Spleen (tissue), 11 donors: ENCODE measurements around the gene EOGT. TPM values are rescaled to one million over a fixed set of nuclear protein-coding genes. Genes with fewer than 3 reads are reported as not detected.

ENCODE experiments used
- DNase-seq: peaks from one replicate; pipeline ENCODE4 v3.0.0-alpha.2; 2020
- H3K27ac ChIP-seq, 8 donors: fragments of 200-600 bp; sonication (generic) in 7 of 8; 1 replicate in 4 of 8; 2 replicates in 4 of 8; pipeline versions ENCODE4 v1.5.0 to v1.8.0; 2016 to 2021; ENCODE audit warnings: inconsistent platforms in 4 of 8, mild to moderate bottlenecking in 4 of 8, moderate library complexity in 1 of 8
- H3K27me3 ChIP-seq, 7 donors: fragments of 200-600 bp; sonication (generic) in 6 of 7; replicated peaks in 1 of 7; 1 replicate in 4 of 7; 2 replicates in 3 of 7; pipeline versions ENCODE4 v1.5.0 to v1.8.0; 2016 to 2021; ENCODE audit warnings: inconsistent platforms in 3 of 7, mild to moderate bottlenecking in 1 of 7
- H3K36me3 ChIP-seq, 6 donors: fragments of 200-600 bp; sonication (generic) in 5 of 6; 1 replicate in 4 of 6; 2 replicates in 2 of 6; pipeline versions ENCODE4 v1.5.0 to v1.8.0; 2016 to 2021; ENCODE audit warnings: inconsistent platforms in 2 of 6
- H3K4me1 ChIP-seq, 6 donors: fragments of 200-600 bp; sonication (generic) in 5 of 6; 1 replicate in 3 of 6; 2 replicates in 3 of 6; pipeline versions ENCODE4 v1.5.0 to v1.8.0; 2016 to 2021; ENCODE audit warnings: inconsistent platforms in 3 of 6
- H3K4me3 ChIP-seq, 8 donors: fragments of 200-600 bp; sonication (generic) in 7 of 8; 1 replicate in 4 of 8; 2 replicates in 4 of 8; pipeline versions ENCODE4 v1.5.0 to v1.8.0; 2016 to 2021; ENCODE audit warnings: inconsistent platforms in 4 of 8, mild to moderate bottlenecking in 4 of 8, moderate library complexity in 2 of 8
- H3K9me3 ChIP-seq, 8 donors: fragments of 200-600 bp; sonication (generic) in 7 of 8; 1 replicate in 4 of 8; 2 replicates in 4 of 8; pipeline versions ENCODE4 v1.5.0 to v1.8.0; 2016 to 2021; ENCODE audit warnings: inconsistent platforms in 4 of 8
- POLR2A ChIP-seq, 3 donors: fragments of 450-650 bp; IDR thresholded peaks; one replicate each; pipeline ENCODE4 v1.5.1; 2017; ENCODE audit warnings: antibody characterized with exemption in 3 of 3, mild to moderate bottlenecking in 1 of 3
- POLR2AphosphoS5 ChIP-seq, 3 donors: sonication (generic); formaldehyde crosslinking; IDR thresholded peaks; one replicate each; pipeline ENCODE4 v1.5.1; 2017; ENCODE audit warnings: antibody characterized with exemption in 3 of 3
- WGBS, 5 donors: extraction: QIAGEN DNeasy Blood & Tissue Kit in 3 of 5; methylation state at CpG; one replicate each; pipeline versions ENCODE4 v1.1.5 to v1.1.7; 2013 to 2018; 5-methylcytosine and 5-hydroxymethylcytosine counted together
- intact Hi-C: fragments of 100-400 bp; cut with DNase I; formaldehyde crosslinking; loops from one replicate; pipeline ENCODE4 v1.15.0; 2023; ENCODE audit warnings: low total_unique reads
- polyA plus RNA-seq, 3 donors: library from polyadenylated mRNA; stranded (reverse); fragments of 200-250 nt; gene quantifications; one replicate each; pipeline ENCODE4 v1.2.1, GENCODE V29; 2013
- total RNA-seq, 7 donors: library from RNA; depleted of rRNA in 3 of 7; stranded (reverse); fragments of >200 nt in 3 of 7; fragmentation: NEBNext Ultra II Directional in 4 of 7; extraction: Animal tissue kit (Norgen Biotek cat#: 25700) in 4 of 7; gene quantifications; one replicate each; pipeline versions ENCODE4 v1.1.0 to v1.2.1, GENCODE V29; 2016 to 2021
- TF ChIP-seq, protein P1 (sequence below), 11 experiments: fragments of 200-600 bp in 7 of 11; fragments of 450-650 bp in 4 of 11; sonication (generic) in 4 of 11; IDR thresholded peaks in 8 of 11; conservative IDR thresholded peaks in 3 of 11; 1 replicate in 7 of 11; 2 replicates in 4 of 11; pipeline versions ENCODE4 v1.4.0 to v1.8.0; 2016 to 2021; ENCODE audit warnings: antibody characterized with exemption in 11 of 11, inconsistent platforms in 4 of 11, mild to moderate bottlenecking in 1 of 11
- donor health status: healthy with polysubstance abuse.
- donor health status: DM: no; HTN: no; CAD: no; lungs with moderate emphysema.
- donor health status: DM: no; HTN: no; CAD: no.
- donor health status: Bipolar disorder and iron deficiency.
- donor health status: healthy.
- donor health status: DM: no; HTN: no; CAD: no.
- donor health status: DM: yes; HTN: yes; CAD: no.

The EOGT gene
- total and polyA plus RNA-seq, 10 donors, result 9.2 to 30.9 (median 22.5) TPM

DNA sequence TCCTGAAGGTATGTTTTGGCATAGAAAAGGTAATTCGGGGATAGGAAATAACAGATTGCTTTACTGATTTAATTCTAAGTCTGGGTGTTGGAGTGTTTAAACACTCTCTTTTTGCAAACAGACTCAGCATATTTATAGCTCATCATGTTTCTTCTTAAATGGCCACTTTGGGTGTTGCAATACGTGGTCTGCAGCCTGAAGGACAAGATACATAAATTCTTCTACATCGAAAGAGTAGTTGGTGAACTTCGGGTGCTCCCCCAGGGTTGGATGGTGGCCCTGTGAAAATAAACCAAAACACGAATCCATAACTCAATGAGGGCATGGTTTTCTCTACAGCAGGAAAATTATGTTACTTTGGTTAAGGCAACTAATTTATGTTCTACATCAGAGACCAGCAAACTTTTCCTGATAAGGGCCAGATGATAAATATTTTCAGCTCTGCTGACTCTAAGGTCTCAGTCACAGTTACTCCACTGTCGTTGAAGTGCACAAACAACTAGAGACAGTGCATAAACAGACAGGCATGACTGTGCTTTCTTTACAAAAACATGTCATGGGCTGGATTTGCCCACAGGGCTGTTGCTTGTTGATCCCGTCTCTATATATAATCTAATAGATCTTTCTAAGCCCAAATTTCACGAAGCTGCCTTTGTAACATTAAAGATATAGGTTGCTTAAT lies 35.9 kb downstream of the EOGT start:
- Histone ChIP-seq H3K27me3 (no peaks in the 10 kb centered on the region), H3K4me1 (peaks cover 0 to 7% (median 0%) of the 10 kb centered on the region in 6 donors), H3K36me3 (peaks cover 0 to 74% (median 52%) of the 10 kb centered on the region in 6 donors), H3K27ac (no peak overlapping the region), H3K9me3 (no peaks in the 10 kb centered on the region), H3K4me3 (no peak overlapping the region)
- no peak for DNase-seq
- intact Hi-C loops, result no loop called here
- TF ChIP-seq POLR2AphosphoS5 (IDR thresholded peaks at IDR 0.05), result no peak
- TF ChIP-seq, protein P1, sequence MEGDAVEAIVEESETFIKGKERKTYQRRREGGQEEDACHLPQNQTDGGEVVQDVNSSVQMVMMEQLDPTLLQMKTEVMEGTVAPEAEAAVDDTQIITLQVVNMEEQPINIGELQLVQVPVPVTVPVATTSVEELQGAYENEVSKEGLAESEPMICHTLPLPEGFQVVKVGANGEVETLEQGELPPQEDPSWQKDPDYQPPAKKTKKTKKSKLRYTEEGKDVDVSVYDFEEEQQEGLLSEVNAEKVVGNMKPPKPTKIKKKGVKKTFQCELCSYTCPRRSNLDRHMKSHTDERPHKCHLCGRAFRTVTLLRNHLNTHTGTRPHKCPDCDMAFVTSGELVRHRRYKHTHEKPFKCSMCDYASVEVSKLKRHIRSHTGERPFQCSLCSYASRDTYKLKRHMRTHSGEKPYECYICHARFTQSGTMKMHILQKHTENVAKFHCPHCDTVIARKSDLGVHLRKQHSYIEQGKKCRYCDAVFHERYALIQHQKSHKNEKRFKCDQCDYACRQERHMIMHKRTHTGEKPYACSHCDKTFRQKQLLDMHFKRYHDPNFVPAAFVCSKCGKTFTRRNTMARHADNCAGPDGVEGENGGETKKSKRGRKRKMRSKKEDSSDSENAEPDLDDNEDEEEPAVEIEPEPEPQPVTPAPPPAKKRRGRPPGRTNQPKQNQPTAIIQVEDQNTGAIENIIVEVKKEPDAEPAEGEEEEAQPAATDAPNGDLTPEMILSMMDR (IDR thresholded peaks at IDR 0.05 in 8 of 11, conservative IDR thresholded peaks at IDR 0.05 in 3 of 11), result no peak
- TF ChIP-seq POLR2A (IDR thresholded peaks at IDR 0.05), result no peak
- WGBS, 5 donors, result 88 to 94% (median 92%) methylated on average over 8 of the region's 8 CpGs

DNA sequence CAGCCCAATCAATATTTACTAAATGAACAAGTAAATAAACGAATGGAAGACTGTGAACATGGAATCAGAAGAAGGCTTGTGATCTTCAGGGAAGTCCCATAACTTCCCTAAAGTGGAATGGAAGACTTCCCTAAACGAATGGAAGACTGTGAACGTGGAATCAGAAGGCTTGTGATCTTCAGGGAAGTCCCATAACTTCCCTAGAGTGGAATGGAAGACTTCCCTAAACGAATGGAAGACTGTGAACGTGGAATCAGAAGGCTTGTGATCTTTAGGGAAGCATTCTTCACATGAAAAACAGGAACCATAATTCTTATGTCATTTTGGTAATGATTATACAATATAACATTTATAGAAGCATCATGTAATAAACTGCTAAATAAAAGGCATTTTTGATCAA lies 38.8 kb downstream of the EOGT start:
- no peaks in the 10 kb centered on the region for H3K9me3 ChIP-seq
- intact Hi-C loops, result loop anchor here (5.0 kb wide), 1 partner anchor 82 kb away; no protein-coding TSS in a partner anchor
- DNase-seq, result no peak
- peaks cover 0 to 46% (median 31%) of the 10 kb centered on the region in 6 donors for H3K36me3 ChIP-seq
- 59 to 83% (median 71%) methylated on average over 5 of the region's 5 CpGs for WGBS, 5 donors
- H3K27ac ChIP-seq, result no peak overlapping the region
- H3K4me1 ChIP-seq, result peaks cover 0 to 7% (median 0%) of the 10 kb centered on the region in 6 donors
- H3K4me3 ChIP-seq, result no peak overlapping the region
- TF ChIP-seq POLR2A (IDR thresholded peaks at IDR 0.05) (no peak), POLR2AphosphoS5 (IDR thresholded peaks at IDR 0.05) (no peak)
- TF ChIP-seq, protein P1 (IDR thresholded peaks at IDR 0.05 in 8 of 11, conservative IDR thresholded peaks at IDR 0.05 in 3 of 11), result no peak
- no peaks in the 10 kb centered on the region for H3K27me3 ChIP-seq

DNA sequence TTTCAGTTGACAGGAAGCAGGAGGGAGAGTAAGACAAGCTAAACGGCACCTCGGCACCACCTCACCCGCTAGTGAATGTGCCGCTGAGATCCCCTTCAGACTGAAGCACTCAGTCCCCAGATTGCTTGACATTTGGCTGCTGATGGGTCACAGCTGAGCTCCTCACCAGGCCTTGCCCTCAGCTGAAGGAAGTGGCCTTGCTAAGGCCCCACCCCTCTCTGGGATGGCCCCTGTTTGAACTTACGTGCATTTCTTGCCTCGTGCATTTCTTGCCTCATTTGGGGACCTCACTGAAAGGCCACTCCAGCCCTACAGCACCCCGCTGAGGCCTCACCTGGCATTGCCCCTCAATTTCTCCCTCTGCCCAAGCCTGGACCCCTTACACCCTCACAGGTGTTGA lies 39.8 kb downstream of the EOGT start:
- no peaks in the 10 kb centered on the region for H3K9me3 ChIP-seq
- WGBS, 5 donors, result 68 to 76% (median 70%) methylated on average over 7 of the region's 7 CpGs
- no peak for DNase-seq
- no peak overlapping the region for H3K27ac ChIP-seq
- H3K27me3 ChIP-seq, result no peaks in the 10 kb centered on the region
- TF ChIP-seq POLR2A (IDR thresholded peaks at IDR 0.05), result no peak
- TF ChIP-seq, protein P1 (IDR thresholded peaks at IDR 0.05 in 8 of 11, conservative IDR thresholded peaks at IDR 0.05 in 3 of 11), result no peak
- TF ChIP-seq POLR2AphosphoS5 (IDR thresholded peaks at IDR 0.05), result no peak
- H3K4me1 ChIP-seq, result peaks cover 0 to 7% (median 0%) of the 10 kb centered on the region in 6 donors
- no peak overlapping the region for H3K4me3 ChIP-seq
- peaks cover 0 to 35% (median 20%) of the 10 kb centered on the region in 6 donors for H3K36me3 ChIP-seq
- intact Hi-C loops, result loop anchor here (5.0 kb wide), 1 partner anchor 81 kb away; no protein-coding TSS in a partner anchor

DNA sequence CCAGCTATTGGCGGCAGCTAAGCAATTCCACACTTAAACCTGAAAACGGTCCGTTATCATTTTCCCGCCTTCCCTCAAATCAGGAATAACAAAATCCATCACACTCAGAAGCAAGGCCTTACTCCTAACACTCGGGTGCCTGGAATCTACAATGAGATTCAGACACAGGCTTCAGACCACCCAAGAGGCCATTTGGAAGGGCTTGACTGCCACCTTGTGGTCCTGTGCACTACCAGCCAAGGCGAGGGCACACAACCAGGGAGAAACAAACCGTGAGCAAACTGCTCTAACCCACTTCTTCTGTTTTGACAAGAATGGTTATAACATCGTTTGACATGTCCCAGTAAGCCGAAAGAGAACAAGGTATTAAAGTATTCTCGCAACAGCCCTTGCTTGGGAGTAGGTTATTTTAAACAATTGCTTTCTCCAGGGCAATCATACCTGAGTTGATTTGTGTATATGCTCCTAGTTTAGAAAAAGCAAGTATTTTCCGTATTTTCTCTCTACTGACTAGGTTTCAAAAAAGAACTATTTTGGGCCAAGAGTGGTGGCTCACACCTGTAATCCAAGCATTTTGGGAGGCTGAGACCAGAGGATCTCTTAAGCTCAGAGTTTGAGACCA lies 41.0 kb downstream of the EOGT start:
- no peak overlapping the region for H3K4me3 ChIP-seq
- intact Hi-C loops, result loop anchor here (5.0 kb wide), 1 partner anchor 80 kb away; no protein-coding TSS in a partner anchor
- H3K9me3 ChIP-seq, result no peaks in the 10 kb centered on the region
- 33 to 44% (median 38%) methylated on average over 11 of the region's 11 CpGs for WGBS, 5 donors
- no peaks in the 10 kb centered on the region for H3K27me3 ChIP-seq
- H3K27ac ChIP-seq, result no peak overlapping the region
- TF ChIP-seq POLR2AphosphoS5 (IDR thresholded peaks at IDR 0.05) (no peak), POLR2A (IDR thresholded peaks at IDR 0.05) (no peak)
- TF ChIP-seq, protein P1 (IDR thresholded peaks at IDR 0.05 in 8 of 11, conservative IDR thresholded peaks at IDR 0.05 in 3 of 11), result peak; percentile 17 to 78 (median 65)
- H3K36me3 ChIP-seq, result peaks cover 0 to 23% (median 9%) of the 10 kb centered on the region in 6 donors
- no peak for DNase-seq
- peaks cover 0 to 7% (median 0%) of the 10 kb centered on the region in 6 donors for H3K4me1 ChIP-seq
